AG10803 (cell line): ENCODE results near the gene GPC5.

Experiments used
- DNase-seq: peaks from one replicate; pipeline ENCODE4 v3.0.0; 2010; ENCODE audit warnings: low read depth
- H3K4me3 ChIP-seq: 2 replicates; pipeline ENCODE4 v1.5.1; 2011; ENCODE audit warnings: mild to moderate bottlenecking, low read length, control low read depth
- CTCF ChIP-seq: conservative IDR thresholded peaks from 2 replicates; pipeline ENCODE4 v1.5.1; 2011; ENCODE audit warnings: mild to moderate bottlenecking, low read length, control low read depth, inconsistent platforms

GPC5 gene

GRCh38 chr13:92721620-92722019 lies 1323.2 kb downstream of the GPC5 start:
- TF ChIP-seq CTCF: no peak
- DNase-seq: no peak
- H3K4me3 ChIP-seq: no peak overlapping the region

GRCh38 chr13:92727118-92727517 lies 1328.7 kb downstream of the GPC5 start:
- H3K4me3 ChIP-seq: no peak overlapping the region
- DNase-seq: no peak
- no peak for TF ChIP-seq CTCF

GRCh38 chr13:92734068-92734467 lies 1335.6 kb downstream of the GPC5 start:
- no peak for TF ChIP-seq CTCF
- no peak overlapping the region for H3K4me3 ChIP-seq
- DNase-seq: no peak

- no peak for DNase-seq
- TF ChIP-seq CTCF: no peak
These were observed 1336.1 kb downstream of the GPC5 start for GRCh38 chr13:92734545-92734944.

GRCh38 chr13:92735909-92736308 lies 1337.5 kb downstream of the GPC5 start:
- no peak overlapping the region for H3K4me3 ChIP-seq
- DNase-seq: no peak
- TF ChIP-seq CTCF: no peak

More at GRCh38 chr13:92734545-92734944, 1336.1 kb downstream of the GPC5 start:
- no peak overlapping the region for H3K4me3 ChIP-seq

GRCh38 chr13:92739306-92739818 lies 1340.9 kb downstream of the GPC5 start:
- TF ChIP-seq CTCF: no peak
- DNase-seq: no peak
- H3K4me3 ChIP-seq: no peak overlapping the region

- H3K4me3 ChIP-seq: no peak overlapping the region
- no peak for DNase-seq
- TF ChIP-seq CTCF: no peak
These were observed 1345.6 kb downstream of the GPC5 start for GRCh38 chr13:92743992-92744391.
